HG02588 (cell line): Measurements from ENCODE around the gene HHATL.

Experiments used
- ATAC-seq: cut with Tn5 transposase; IDR thresholded peaks from one replicate; pipeline ENCODE4 v1.9.1; 2021; ENCODE audit warnings: mild to moderate bottlenecking, moderate library complexity; ENCODE audit not compliant: unreplicated experiment

Gene HHATL, protein sequence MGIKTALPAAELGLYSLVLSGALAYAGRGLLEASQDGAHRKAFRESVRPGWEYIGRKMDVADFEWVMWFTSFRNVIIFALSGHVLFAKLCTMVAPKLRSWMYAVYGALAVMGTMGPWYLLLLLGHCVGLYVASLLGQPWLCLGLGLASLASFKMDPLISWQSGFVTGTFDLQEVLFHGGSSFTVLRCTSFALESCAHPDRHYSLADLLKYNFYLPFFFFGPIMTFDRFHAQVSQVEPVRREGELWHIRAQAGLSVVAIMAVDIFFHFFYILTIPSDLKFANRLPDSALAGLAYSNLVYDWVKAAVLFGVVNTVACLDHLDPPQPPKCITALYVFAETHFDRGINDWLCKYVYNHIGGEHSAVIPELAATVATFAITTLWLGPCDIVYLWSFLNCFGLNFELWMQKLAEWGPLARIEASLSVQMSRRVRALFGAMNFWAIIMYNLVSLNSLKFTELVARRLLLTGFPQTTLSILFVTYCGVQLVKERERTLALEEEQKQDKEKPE

DNA sequence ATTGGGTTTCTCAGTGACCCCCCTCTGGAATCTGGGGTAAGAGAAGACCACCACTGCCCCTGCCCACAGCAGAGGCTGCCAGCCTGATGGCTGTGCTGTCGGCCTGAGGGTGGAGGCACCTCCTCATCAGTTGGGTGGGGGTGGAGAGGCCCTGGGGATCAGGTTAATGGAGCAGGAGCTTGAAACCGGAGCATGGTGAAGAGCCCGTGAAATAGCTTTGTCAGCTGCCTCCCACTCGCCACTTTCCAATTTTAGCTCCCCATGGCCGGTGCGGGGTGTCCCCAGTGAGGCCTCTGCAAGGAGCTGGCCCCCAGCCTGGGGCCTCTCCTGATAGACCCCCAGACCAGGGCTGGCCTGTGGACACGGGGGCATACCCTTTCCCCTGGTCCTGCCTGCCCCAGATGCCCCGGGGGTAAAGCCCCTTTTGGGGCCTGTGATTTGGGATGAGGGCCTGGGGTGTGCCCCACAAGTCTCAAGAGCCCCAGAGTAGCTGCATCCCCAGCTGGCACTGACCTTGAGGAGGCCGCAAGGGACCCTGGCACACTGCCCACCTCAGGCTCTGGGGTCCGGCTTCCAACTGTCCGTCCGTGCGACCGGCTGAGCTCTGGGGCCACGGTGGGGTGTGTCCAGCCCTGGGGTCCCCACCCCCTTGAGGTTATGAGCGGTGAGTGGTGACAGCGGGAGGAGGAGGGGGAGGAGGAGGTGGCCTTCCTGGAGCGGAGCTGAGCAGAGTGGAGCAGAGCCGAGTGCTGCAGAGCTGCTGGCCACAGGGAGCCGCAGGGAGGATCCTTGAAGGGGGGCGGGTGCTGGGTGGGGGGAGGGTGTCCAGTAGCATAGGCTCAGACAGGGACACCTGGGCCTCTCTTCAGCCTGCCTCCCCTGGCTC, at the start of gene HHATL:
TSS of gene HHATL (minus strand) at position 733 of the 886 bp plus-strand sequence. CDS start 1,972 bp downstream, outside the sequence.
- no peak for ATAC-seq

DNA sequence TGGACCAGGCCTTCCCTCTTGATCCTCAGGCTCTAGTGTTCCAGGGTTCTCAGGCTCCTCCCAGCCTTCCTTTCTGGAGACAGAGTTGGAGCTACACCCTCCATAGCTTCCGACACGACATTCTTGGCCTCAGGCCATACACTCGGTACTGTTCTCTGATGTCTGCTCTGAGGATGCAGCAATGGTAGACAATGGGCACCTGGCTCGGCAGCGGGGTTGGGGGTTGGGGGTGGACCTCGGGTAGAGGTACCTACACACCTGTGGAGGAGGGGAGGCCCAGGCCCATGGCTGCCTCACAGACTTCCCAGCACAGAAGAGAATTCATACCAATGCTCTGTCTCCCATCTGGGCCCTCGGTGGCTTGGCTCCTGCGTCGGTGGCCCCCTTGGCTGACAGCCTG, 49.0 kb upstream of the HHATL start:
- ATAC-seq: no peak

DNA sequence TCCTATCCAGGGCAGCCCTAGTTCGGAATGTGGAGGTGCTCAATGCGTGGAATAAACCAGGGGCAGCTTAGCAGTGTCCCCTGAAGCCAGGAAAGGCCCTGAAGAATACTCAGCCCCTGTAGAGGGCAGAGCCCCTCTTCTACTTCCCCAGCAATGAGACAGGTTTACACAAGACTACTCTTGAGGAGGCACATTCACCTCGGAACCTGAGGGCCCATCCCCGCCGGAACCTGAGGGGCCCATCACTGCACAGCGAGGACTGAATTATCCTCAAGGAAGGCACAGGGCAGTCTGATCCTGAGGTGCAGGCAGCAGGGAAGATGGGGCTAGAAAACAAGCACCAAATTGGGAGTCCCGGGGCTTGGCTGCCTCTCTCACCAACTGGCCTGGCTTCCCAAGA, 48.2 kb upstream of the HHATL start:
- ATAC-seq: no peak

DNA sequence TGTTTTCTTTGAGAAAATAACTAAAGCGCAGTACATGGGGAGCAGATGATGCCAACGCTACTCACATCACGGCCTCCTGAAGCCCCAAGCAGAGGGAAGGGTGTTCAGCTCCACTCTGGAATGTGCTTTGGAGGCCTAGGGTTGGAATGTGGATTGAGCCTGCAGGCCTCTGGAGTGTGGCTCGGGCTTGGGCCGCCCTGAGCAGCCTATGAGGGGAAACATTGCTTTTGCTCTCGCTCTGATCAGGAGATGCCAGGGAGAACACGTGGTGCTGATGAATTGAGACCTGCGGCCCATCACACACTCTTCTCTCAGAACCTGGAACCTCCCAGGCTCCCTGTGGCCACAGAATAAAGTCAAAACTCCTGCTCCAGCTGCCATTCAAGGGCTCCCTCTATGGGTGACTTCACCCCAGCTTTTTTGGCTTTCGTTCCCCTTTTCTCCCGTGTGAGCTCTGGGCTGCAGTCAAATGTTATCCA, 47.2 kb upstream of the HHATL start:
- ATAC-seq: no peak

DNA sequence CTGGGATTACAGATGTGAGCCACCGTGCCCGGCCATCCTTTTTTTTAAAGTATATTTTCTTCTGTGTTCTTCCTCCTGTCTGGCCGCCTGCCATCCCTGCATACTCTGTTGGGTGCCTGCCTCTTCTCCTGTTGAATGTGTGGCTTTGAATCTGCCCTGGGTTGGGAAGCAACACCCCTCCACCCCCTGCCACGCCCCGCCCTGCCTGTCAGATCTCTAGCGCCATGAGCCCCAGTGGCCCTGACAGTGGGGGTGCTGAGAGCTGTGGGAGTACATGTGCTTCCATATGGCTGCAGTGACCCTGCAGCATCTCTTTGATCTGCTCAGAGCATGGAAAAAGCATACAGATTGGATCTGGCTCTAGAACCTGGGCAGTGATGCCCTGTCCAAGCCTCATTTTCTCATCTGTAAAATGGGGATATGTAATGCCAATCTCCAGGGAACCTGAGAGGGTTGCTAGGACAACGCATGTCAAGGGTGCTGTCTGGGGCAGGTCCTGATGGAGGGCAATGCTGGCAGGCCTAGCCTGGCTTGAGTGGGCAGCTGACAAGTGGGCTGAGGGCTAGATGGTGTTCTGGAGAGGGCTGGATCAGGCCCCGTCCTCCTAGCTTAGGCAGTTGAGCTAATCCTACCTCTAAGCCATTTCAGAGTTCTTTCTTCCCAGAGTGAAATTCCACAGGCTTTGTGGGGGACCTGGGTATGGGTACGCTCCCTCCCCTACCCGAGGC, 46.6 kb upstream of the HHATL start:
- ATAC-seq: no peak

DNA sequence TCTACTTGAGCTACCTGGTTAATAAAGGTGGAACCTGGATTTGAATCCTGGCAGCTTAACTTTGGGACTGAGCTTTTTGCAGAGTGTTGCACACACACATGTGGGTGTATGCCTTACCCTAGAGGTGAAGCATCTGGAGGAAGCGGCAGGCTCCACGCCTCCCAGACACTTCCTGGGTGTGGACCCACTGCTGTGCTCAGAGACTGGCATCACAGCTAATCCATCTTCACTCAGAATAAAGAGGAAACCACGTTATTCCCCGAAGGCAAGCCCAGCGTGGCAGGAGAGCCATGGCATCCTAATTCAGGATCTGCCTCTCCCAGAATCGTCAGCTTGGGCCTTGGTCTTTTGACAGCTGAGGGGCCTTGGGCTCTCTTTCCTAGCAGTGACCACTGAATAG, 45.0 kb upstream of the HHATL start:
- ATAC-seq: no peak

DNA sequence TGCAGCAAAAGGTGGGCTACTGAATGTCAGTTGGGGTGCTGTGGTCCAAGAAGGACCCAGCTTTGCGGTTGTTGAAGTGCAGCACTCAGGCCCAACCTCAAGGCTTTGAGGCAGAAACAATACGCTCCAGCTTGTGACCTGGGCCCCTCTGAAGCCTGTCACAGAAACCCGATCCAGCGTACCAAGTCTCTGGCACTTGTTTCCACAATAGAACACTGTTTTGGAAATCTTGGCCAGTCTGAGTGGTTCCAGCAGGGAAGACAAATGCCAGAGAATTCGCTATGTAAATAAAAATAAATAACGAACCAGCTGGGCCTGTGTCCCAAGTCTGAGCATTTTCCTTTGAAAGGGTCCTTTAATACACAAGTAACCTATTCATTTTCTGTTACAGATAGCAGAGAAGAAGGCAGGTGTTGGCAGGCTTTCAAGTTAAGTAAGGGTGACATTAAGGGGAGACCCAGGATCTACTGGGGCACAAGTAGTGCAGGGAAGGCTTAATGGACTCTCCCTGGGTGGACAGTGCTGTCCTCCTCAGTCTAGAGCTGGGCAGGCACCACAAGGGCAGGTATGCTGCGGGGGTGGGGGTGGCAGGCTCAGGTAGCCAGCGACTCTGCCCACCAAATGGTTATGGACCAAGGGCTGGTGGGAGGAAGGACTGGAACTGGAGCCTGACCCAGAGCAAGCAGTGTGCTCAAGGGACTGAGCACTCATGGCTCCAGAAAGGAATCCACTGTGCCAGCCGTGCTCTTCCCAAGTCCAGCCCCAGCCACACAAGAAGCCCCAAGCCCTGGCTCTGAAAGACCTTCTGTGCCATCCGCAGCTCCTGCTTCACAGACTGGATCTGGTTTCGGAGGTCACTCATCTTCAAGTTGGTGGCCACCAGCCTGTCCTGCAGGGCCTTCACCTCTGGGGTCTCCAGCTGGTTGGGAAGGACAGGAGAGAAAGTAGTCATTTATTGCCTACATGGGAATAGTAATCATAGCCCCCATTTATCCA, 44.2 kb upstream of the HHATL start:
- ATAC-seq: no peak

DNA sequence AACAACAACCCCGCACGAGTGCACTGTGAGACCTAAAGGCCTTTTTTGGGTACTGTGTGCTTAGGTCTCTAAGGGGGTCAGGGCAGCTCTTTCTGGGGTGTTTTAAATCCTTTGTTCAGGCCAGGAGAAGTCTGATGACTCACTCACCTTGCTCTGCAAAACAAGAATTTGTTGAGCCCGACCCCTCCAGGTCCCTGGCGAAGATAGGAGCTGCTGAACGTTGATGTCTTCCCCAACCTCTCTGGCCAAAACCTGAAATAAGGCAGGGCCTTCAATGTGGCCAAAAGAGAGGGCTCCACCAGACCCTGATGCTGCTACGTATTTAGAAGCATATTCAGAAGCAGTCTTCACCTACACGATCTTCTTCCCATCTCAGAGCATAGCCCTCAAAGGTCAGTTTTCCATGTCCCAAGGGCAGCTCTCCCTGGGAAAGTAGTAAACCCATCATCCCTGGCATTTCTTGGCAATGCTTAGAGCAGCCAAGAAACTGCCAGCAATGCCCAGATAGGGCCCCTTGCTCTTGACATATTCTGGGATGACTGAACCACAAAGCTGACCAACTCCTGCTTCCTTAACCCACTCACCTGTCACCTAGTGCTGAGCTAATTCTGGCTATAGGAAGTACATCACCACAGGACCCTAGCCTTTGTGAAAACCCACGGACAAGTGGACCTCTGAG, 43.3 kb upstream of the HHATL start:
- no peak for ATAC-seq

DNA sequence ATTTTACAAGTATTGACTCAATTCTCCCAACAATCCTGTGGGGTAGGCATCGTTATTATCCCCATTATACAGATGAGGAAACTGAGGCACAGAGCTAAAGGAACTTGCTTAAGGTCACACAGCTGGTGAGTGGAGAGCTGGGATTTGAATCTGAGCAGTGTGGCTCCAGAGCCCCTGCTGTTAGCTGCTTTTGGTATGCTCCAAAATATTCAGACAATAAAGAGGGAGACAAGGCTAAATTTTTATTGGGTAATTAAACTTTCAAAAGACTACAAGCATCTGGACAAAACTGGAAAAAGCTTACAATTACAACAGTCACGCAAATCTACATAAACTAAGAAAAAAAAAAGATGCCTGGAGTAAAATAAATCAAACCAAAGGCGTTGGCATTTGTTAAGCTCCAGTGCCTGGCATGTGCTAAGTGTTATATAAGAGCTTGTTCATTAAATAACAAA, 42.7 kb upstream of the HHATL start:
- no peak for ATAC-seq

DNA sequence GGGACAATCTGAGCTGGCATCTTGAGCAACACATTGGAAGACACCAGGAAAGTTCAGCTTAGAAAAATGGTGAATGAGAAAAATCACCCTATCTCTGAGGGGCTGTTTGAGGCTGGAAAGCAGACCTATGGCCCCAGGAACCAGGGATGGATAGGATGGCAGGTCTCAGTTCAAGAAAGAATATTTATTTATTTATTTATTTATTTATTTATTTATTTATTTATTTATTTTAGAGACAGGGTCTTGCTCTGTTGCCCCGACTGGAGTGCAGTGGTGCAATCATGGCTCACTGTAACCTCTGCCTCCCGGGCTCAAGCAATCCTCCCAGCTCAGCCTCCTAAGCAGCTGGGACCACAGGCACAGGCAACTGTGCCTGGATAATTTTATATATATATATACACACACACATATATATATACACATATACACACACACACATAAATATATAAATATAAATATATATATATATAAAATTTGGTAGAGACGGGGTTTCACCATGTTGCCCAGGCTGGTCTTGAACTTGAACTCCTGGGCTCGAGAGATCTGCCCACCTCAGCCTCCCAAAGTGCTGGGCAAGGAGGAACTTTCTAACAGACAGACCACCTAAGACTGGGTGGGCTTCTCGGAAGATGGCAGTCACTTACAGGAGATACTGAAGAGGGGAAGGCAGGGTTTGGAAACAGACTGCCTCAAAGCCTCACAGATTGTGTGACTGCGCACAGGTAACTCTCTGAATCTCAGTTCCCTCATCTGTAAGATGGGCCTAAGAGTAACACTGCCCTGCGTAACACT, 40.8 kb upstream of the HHATL start:
- no peak for ATAC-seq

DNA sequence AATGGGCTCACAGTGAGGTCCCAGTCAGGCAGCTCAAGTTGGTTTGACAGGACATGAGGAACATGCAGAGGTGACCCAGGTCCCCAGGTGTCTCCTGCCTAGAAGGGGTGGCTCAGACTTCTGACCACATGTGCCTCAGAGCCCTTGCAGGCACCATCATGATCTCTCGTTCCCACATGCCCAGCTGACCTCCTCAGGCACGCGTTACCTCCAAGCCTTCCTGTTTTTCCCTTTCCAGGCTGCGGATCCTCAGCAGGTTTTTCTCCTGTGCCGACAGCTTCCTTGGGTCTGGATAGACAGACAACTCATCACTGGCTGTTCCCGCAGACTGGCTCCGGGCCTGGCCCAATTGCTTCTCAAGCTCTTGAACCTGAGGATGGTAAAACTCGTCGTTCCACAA, 40.1 kb upstream of the HHATL start:
- ATAC-seq: no peak

DNA sequence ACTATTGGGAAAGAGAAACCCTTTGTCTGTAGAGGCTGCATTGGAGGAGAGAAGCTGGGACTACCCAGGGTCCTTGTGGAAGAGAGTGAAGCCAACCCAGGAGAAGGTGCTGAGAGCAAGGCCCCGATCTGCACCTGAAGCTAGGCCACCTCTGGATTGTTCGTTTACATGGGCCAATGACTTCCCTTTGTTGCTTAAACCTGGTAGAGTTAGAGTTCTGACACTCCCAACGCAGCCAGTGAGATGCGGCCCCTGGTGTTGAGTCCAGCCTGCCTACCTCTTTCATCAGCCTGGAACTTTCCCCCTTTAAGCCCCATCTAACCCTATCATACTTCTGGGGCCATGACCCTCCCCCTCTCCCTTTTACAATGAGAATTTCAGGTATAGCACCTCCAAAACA, 39.7 kb upstream of the HHATL start:
- ATAC-seq: no peak

DNA sequence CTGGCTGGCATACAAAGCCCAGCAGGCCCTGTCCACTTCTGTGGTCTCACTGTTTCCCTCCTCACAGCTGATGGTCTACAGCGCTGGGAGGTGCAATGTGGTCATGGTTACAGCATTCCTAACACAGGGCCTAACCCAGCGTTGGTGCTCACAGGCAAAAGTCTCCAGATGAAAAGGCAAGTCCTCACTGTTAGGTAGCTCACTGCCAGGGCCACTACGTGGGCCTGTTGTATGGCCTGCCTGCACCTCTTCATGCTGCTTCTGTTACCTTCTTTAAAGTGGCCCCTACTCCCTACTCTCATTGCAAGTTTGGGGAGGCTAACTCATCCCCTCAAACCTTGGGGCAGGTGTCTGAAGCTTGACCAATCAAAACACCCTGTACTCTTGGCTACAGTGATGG, 39.2 kb upstream of the HHATL start:
- ATAC-seq: no peak

DNA sequence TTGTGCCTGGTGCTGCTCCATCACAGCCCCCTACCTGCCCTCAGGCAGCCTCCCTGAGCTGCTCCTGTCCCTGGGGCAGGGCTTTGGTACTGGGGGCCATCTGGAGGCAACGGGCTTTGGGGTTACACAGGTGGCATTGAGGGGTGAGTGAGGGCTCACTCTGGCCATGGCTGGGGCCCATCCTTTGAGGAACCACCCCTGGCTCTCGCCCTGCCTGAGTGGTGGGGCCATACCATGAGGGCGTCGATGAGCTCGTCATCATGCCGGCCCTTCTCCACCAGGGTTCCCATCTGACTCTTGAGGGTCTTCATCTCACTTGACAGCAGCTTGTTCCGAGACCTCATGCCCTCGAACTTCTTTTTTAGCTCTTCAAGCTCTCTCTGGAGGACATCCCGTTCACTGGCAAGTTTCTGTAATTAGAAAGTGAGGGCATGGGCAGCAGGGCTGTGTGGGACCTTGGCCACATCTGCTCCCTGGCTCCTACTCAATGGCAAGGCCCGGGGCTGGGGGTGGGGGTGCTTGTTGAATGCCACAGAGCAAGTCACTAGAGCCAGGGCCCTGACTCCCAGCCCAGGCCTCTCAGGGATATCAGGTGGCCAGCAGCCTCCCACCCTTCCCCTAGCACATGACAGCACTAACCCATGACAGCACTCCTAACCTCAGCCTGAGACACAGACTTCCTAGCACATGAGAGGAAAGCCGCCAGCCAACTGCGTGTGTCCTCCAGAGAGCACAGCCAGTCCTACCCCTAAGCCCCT, 37.0 kb upstream of the HHATL start:
- ATAC-seq: no peak

DNA sequence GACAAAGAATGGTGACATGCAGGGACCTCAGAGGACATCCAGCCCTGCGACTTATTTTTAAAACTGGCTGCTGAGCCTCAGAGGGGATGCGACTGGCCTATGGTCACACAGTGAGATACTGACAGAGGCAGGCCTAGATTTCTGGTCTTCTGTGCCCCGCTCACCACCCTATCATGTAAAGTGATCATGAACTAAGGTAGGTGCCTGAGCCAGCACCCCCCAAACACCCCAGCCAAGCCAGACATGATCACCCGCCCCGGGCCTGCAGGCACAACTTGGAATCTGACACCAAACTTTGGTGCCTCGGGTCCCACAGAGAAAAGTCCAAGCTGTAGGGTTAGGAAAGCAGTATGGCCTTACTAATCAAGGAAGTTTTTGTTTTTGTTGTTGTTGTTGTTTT, 33.9 kb upstream of the HHATL start:
- no peak for ATAC-seq

DNA sequence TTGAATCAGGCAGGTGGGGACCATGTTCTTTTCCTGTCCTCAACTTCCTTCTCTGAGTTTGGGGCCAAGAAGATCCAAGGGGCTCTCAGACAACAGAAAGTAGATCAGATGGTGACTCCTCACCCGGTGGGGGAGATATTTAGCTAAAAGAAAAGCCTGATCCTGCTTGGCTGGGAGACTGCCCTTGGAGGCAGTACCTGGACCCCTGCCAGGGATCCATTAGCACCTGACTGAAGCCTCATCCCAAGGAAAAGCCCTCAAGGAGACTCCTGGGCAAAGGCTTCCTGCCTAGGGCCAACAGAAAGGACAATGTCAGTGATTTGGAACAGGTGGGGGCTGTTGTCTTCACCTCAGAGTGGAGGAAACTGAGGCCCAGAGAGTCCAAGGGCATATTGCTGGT, 33.5 kb upstream of the HHATL start:
- no peak for ATAC-seq

DNA sequence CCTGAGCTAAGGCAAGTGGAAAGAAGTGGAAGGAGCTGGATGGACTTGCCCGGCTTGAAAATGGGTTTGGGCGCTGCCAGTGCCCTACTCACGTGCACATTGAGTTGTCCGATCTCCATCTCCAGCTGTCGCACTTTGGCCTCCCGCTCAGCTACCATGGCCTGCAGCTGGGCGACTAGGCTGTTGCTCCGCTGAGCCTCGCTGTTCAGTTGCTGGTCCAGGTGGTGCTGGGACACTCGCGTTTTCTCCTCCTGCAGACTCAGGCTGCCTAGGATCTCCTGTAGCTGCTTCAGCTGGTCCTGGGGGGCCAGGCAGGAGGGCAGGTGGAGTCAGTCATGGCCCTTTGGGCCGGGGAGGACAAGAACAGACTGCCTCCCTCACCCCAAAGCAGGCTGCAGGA, 33.0 kb upstream of the HHATL start:
- ATAC-seq: no peak

DNA sequence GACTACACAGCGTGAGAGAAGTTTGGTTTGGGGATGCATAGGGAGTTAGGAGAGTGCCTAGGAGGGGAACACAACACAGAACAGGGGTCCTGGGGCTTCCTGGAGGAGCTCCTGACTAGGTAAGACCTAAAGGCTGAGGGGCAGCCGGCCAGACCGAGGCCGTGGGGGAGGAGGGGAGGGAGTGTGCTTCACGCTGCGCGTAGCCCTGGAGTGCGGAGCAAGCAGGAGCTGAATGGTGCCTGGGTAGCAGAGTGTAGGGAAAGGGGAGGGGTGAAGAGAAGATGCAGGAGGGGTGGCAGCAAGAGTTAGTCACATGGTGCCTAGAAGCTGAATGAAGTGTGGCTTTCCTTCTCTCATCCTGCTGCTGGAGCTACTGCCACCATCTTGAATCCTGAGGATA, 32.4 kb upstream of the HHATL start:
- ATAC-seq: no peak
